NCI-H2107 treated with DMSO at 0.1 percent for 48 hours (cell line): Measurements from ENCODE around the gene TSC22D4.
"Not testable (repeated sequence)": the region's sequence is repeated elsewhere in the genome, so short reads cannot be mapped to it uniquely, and the experiment has no call there.

Source experiments
- DNase-seq: peaks from one replicate; lab custom pipeline; 2025; ENCODE audit not compliant: unreplicated experiment; lab: John Stamatoyannopoulos, UW

The TSC22D4 gene

GRCh38 chr7:100476101-100476780, 2.8 kb downstream of the TSC22D4 start:
- DNase-seq: no peak

GRCh38 chr7:100475549-100475948, 3.5 kb downstream of the TSC22D4 start:
- DNase-seq: no peak

GRCh38 chr7:100472854-100473499, 6.0 kb downstream of the TSC22D4 start:
- DNase-seq: no peak

- no peak for DNase-seq
These were observed 6.7 kb downstream of the TSC22D4 start for GRCh38 chr7:100472121-100472851.

GRCh38 chr7:100471021-100471420, 8.0 kb downstream of the TSC22D4 start:
- DNase-seq: no peak

GRCh38 chr7:100469227-100470044, 9.6 kb downstream of the TSC22D4 start:
- DNase-seq: peak; percentile 41

GRCh38 chr7:100467638-100468373, 11.2 kb downstream of the TSC22D4 start:
- DNase-seq: no peak

- DNase-seq: no peak
These were observed 12.1 kb downstream of the TSC22D4 start for GRCh38 chr7:100466653-100467605.

GRCh38 chr7:100465702-100466311, 13.2 kb downstream of the TSC22D4 start:
- peak; percentile 59 for DNase-seq

GRCh38 chr7:100465299-100465698, 13.7 kb downstream of the TSC22D4 start:
- no peak for DNase-seq

- DNase-seq: no peak
These were observed 14.2 kb downstream of the TSC22D4 start for GRCh38 chr7:100464791-100465190.

- DNase-seq: no peak
These were observed 14.8 kb downstream of the TSC22D4 start, which contains the start of gene SPACDR for GRCh38 chr7:100464210-100464660. SPACDR (minus strand) TSS chr7:100464260; CDS start chr7:100464025, 235 bp downstream.

GRCh38 chr7:100457033-100457432, 22.0 kb downstream of the TSC22D4 start:
- no peak for DNase-seq

- no peak for DNase-seq
These were observed 22.5 kb downstream of the TSC22D4 start for GRCh38 chr7:100456562-100456961.

- DNase-seq: no peak
These were observed 23.8 kb downstream of the TSC22D4 start for GRCh38 chr7:100455206-100455605.

- DNase-seq: not testable (repeated sequence)
These were observed 25.2 kb downstream of the TSC22D4 start for GRCh38 chr7:100453854-100454253.

GRCh38 chr7:100452513-100452912, 26.5 kb downstream of the TSC22D4 start:
- DNase-seq: no peak

- no peak for DNase-seq
These were observed 29.7 kb downstream of the TSC22D4 start for GRCh38 chr7:100449190-100449795.
